ENCODE data around the gene AKAP7. TPM values are rescaled to one million over a fixed set of nuclear protein-coding genes. Genes with fewer than 3 reads are reported as not detected.

AKAP7 gene
- total and polyA plus RNA-seq, 12 donors, result 1.8 to 15.4 (median 8.7) TPM

DNA sequence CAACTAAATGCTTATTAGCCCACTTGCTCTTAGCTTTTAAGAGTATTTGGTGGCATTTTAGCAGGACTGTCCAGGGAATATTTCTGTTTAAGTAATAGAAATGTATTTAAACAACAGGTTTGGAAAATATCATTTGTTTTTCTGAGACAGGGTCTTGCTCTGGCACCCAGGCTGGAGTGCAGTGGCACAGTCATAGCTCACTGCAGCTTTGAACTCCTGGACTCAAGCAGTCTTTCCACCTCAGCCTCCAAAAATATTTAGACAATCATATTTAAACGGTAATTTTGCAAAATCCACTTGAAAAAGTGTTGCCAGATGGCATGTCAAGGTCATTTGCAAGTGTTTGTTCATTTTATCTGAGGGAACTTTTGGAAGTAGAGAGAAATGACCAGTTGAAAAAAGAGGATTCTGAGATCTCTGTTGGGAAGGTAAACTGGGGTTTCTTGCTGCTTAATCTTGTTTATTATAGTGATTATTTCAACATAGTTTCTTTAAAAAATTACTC is 25.0 kb downstream of the AKAP7 start:
- no peak for ATAC-seq
- intact Hi-C loops (cut with DNase I), result loop anchor here in 1 of 10 donors (10.0 kb wide), 1 partner anchor 836 kb away; no protein-coding TSS in a partner anchor
- H3K9me3 ChIP-seq, result no peaks in the 10 kb centered on the region
- no peak overlapping the region for H3K4me3 ChIP-seq
- DNase-seq, result no peak
- no peaks in the 10 kb centered on the region for H3K27me3 ChIP-seq
- TF ChIP-seq, protein P1, sequence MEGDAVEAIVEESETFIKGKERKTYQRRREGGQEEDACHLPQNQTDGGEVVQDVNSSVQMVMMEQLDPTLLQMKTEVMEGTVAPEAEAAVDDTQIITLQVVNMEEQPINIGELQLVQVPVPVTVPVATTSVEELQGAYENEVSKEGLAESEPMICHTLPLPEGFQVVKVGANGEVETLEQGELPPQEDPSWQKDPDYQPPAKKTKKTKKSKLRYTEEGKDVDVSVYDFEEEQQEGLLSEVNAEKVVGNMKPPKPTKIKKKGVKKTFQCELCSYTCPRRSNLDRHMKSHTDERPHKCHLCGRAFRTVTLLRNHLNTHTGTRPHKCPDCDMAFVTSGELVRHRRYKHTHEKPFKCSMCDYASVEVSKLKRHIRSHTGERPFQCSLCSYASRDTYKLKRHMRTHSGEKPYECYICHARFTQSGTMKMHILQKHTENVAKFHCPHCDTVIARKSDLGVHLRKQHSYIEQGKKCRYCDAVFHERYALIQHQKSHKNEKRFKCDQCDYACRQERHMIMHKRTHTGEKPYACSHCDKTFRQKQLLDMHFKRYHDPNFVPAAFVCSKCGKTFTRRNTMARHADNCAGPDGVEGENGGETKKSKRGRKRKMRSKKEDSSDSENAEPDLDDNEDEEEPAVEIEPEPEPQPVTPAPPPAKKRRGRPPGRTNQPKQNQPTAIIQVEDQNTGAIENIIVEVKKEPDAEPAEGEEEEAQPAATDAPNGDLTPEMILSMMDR (IDR thresholded peaks at IDR 0.05), result no peak
- peaks cover 0 to 10% (median 0%) of the 10 kb centered on the region in 9 donors for H3K36me3 ChIP-seq
- WGBS, 2 donors, result 38 to 48% methylated on average over 1 of the region's 1 CpG
- peaks cover 0 to 18% (median 7%) of the 10 kb centered on the region in 9 donors for H3K4me1 ChIP-seq
- no peak overlapping the region for H3K27ac ChIP-seq

DNA sequence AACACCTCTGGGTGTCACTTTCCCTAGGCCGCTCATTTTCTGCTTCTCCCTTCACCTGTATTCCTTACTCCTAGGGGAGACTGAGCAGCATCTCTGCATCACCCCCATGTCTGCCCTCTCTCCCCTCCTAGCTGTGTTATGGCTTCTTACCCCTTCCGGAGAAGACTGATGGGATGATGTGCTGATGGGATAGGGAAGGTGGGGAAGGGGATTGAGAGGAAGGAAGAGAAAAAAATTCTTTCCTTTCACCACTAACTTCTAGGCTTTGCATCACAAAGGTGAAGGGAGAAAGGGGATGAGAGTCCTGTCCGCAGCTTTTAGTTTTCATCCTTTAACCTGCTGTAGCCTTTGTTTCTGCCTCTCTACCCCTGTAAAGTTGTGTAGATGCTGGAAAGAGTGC is 26.7 kb downstream of the AKAP7 start:
- DNase-seq (no peak), ATAC-seq (no peak)
- Histone ChIP-seq H3K4me3 (no peak overlapping the region), H3K27me3 (no peaks in the 10 kb centered on the region), H3K36me3 (peaks cover 0 to 23% (median 0%) of the 10 kb centered on the region in 9 donors), H3K9me3 (no peaks in the 10 kb centered on the region), H3K27ac (no peak overlapping the region), H3K4me1 (peaks cover 0 to 18% (median 7%) of the 10 kb centered on the region in 9 donors)
- TF ChIP-seq, protein P1 (IDR thresholded peaks at IDR 0.05), result no peak
- 94 to 95% methylated on average over 3 of the region's 3 CpGs for WGBS, 2 donors
- intact Hi-C loops (cut with DNase I), result loop anchor here in 1 of 10 donors (10.0 kb wide), 1 partner anchor 837 kb away; no protein-coding TSS in a partner anchor

DNA sequence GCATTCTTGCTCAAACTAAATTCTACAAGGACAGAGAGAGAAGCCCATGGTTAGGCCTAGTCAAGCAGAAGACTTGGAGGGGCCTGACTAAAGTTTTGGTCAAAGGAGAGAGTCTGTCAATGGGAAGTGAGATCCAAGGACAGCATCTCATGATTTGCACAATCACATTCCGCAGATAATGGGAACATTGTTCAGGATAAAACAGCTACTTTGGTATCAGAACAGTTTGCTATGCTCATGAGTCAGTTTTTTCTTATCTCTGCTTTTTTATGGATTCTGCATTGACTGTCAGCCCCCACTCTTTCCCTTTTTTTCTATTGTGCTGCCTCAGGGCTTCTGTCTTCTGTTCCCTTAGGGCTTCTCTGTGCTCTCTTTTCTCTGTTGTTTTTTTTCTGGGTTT is 28.6 kb downstream of the AKAP7 start:
- Histone ChIP-seq H3K4me3 (no peak overlapping the region), H3K27ac (no peak overlapping the region), H3K9me3 (no peaks in the 10 kb centered on the region), H3K27me3 (no peaks in the 10 kb centered on the region), H3K36me3 (peaks cover 0 to 24% (median 0%) of the 10 kb centered on the region in 9 donors), H3K4me1 (peaks cover 0 to 18% (median 7%) of the 10 kb centered on the region in 9 donors)
- intact Hi-C loops (cut with DNase I), result loop anchor here in 1 of 10 donors (10.0 kb wide), 1 partner anchor 839 kb away; no protein-coding TSS in a partner anchor
- 78 to 87% methylated on average over 1 of the region's 1 CpG for WGBS, 2 donors
- no peak for ATAC-seq
- no peak for DNase-seq
- TF ChIP-seq, protein P1 (IDR thresholded peaks at IDR 0.05), result no peak

DNA sequence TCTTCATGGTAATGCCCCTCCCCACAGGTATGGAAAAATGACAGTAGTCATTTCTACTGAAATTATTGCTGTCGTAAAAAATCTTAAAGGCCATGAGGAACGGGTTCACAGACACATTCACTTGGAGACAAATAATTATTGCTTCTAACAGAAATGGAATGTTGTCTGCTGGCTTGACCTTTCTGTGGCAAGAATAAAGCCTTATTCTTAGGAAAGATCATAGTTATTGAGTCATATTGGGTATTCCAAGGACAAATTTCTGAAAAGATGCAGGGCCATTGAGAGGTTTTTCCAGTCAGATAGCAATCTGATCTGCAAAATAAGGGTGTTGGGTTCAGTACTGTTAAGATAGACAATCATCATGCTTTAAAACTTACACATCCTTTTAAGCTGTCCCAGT is 29.2 kb downstream of the AKAP7 start:
- TF ChIP-seq, protein P1 (IDR thresholded peaks at IDR 0.05), result no peak
- Histone ChIP-seq H3K4me3 (no peak overlapping the region), H3K27ac (no peak overlapping the region), H3K9me3 (no peaks in the 10 kb centered on the region), H3K36me3 (peaks cover 0 to 30% (median 0%) of the 10 kb centered on the region in 9 donors), H3K27me3 (no peaks in the 10 kb centered on the region), H3K4me1 (peaks cover 0 to 17% (median 7%) of the 10 kb centered on the region in 9 donors)
- no peak for DNase-seq
- WGBS, 2 donors, result 88 to 89% methylated on average over 2 of the region's 2 CpGs
- ATAC-seq, result no peak
- intact Hi-C loops (cut with DNase I), result loop anchor here in 1 of 10 donors (10.0 kb wide), 1 partner anchor 840 kb away; no protein-coding TSS in a partner anchor
